A673 (cell line): ENCODE data around the gene GCC2.

ENCODE experiments used
- EZH2 ChIP-seq: fragments of 200-600 bp; sonication (generic); IDR thresholded peaks from 2 replicates; pipeline ENCODE4 v1.6.1; 2017; ENCODE audit warnings: borderline replicate concordance, low read depth, mild to moderate bottlenecking, mixed read lengths, antibody characterized with exemption, low read length; ENCODE audit not compliant: poor library complexity, severe bottlenecking
- TF ChIP-seq, protein P1 (sequence below): fragments of 300-800, 200-600 bp; sonication (generic); conservative IDR thresholded peaks from 2 replicates; pipeline ENCODE4 v1.5.1; 2017; ENCODE audit warnings: low read depth, mild to moderate bottlenecking, antibody characterized with exemption, low read length, moderate library complexity, mixed read lengths

DNA sequence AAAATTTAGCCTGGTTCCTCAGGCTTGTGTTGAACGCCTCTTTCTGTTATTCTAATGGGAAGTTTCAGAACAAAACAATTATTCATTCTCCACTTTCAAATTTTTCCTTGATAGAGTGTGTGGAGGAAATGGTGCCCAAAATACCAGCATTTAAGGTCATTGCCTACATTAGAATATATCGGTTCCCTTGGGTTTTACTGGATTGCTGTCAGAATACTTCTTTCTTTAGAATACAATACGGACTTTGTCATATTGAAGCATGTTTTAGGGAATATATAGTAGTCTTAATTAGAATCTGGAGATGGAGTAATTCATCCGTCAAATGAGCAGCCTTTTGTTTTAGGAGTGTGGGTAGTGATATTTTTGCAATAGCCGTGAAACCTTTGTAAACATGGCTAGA is 98.6 kb downstream of the GCC2 start:
- TF ChIP-seq, protein P1, sequence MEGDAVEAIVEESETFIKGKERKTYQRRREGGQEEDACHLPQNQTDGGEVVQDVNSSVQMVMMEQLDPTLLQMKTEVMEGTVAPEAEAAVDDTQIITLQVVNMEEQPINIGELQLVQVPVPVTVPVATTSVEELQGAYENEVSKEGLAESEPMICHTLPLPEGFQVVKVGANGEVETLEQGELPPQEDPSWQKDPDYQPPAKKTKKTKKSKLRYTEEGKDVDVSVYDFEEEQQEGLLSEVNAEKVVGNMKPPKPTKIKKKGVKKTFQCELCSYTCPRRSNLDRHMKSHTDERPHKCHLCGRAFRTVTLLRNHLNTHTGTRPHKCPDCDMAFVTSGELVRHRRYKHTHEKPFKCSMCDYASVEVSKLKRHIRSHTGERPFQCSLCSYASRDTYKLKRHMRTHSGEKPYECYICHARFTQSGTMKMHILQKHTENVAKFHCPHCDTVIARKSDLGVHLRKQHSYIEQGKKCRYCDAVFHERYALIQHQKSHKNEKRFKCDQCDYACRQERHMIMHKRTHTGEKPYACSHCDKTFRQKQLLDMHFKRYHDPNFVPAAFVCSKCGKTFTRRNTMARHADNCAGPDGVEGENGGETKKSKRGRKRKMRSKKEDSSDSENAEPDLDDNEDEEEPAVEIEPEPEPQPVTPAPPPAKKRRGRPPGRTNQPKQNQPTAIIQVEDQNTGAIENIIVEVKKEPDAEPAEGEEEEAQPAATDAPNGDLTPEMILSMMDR, result no peak
- TF ChIP-seq EZH2, result no peak
